ENCODE results near the gene POLRMT. TPM values are rescaled to one million over a fixed set of nuclear protein-coding genes. Genes with fewer than 3 reads are reported as not detected.

POLRMT gene
- total and polyA plus RNA-seq, 8 donors, result 28.5 to 44.7 (median 39.7) TPM

DNA sequence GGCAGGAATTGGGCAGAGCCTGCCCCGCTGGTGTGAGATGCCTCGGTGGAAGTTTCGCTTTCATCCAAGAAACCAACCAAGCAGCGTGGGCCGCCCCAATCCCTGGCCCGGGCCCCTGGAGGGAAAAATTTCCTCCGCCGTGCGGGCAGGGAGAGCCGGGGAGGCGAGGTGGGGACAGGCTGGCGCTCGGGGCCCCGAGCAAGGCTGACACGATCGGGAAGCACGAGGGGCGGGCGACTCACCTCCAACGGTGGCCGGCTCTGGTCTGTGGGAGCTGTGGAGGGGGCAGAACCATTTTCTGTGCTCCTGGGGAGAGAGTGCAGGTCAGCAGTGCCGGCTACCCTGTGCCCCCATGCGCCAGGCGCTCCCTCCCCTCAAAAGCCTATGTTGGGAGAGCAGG lies 18.7 kb upstream of the POLRMT start:
- Histone ChIP-seq H3K4me1 (no peaks in the 10 kb centered on the region), H3K36me3 (peaks cover 0 to 88% of the 10 kb centered on the region in 2 donors), H3K27me3 (no peaks in the 10 kb centered on the region), H3K27ac (no peak overlapping the region), H3K4me3 (no peak overlapping the region), H3K9me3 (no peaks in the 10 kb centered on the region)
- DNase-seq (no peak), ATAC-seq (no peak)
- intact Hi-C loops (cut with DNase I), result no loop called here
- TF ChIP-seq, protein P1, sequence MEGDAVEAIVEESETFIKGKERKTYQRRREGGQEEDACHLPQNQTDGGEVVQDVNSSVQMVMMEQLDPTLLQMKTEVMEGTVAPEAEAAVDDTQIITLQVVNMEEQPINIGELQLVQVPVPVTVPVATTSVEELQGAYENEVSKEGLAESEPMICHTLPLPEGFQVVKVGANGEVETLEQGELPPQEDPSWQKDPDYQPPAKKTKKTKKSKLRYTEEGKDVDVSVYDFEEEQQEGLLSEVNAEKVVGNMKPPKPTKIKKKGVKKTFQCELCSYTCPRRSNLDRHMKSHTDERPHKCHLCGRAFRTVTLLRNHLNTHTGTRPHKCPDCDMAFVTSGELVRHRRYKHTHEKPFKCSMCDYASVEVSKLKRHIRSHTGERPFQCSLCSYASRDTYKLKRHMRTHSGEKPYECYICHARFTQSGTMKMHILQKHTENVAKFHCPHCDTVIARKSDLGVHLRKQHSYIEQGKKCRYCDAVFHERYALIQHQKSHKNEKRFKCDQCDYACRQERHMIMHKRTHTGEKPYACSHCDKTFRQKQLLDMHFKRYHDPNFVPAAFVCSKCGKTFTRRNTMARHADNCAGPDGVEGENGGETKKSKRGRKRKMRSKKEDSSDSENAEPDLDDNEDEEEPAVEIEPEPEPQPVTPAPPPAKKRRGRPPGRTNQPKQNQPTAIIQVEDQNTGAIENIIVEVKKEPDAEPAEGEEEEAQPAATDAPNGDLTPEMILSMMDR (IDR thresholded peaks at IDR 0.05), result no peak

DNA sequence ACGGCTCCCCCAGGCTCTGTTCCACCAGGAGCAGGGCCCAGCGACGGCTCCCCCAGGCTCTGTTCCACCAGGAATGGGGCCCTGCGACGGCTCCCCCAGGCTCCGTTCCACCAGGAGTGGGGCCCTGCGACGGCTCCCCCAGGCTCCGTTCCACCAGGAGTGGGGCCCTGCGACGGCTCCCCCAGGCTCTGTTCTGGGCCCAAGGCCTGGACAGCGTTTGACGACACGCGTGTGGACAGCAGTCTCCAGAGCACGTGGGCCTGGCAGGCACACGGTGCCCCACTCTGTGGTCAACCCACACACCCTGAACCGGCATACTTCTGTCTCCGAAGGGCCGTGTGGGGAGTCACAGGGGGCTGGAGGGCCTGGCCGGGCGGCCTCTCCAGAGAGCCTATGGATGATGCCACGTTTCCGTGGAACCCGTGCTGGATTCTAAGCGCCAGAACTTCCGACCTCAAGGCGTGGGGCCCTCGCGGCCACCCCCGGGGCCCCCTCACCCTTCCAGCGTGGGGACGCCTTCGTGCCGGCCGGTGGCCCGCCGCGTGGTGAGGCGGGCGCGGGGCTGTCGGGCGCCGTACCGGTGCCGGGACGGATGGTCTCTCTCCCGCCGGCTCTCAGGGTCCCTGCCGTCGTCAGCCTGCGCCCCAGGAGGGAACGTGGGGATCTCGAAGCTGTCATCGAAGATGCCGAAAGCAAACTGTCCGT lies 17.9 kb upstream of the POLRMT start:
- H3K27me3 ChIP-seq, result no peaks in the 10 kb centered on the region
- DNase-seq, result no peak
- ATAC-seq, result no peak
- TF ChIP-seq, protein P1 (IDR thresholded peaks at IDR 0.05), result no peak
- intact Hi-C loops (cut with DNase I), result no loop called here
- H3K9me3 ChIP-seq, result no peaks in the 10 kb centered on the region
- no peak overlapping the region for H3K27ac ChIP-seq
- no peaks in the 10 kb centered on the region for H3K4me1 ChIP-seq
- H3K36me3 ChIP-seq, result peaks cover 0 to 92% of the 10 kb centered on the region in 2 donors
- no peak overlapping the region for H3K4me3 ChIP-seq

DNA sequence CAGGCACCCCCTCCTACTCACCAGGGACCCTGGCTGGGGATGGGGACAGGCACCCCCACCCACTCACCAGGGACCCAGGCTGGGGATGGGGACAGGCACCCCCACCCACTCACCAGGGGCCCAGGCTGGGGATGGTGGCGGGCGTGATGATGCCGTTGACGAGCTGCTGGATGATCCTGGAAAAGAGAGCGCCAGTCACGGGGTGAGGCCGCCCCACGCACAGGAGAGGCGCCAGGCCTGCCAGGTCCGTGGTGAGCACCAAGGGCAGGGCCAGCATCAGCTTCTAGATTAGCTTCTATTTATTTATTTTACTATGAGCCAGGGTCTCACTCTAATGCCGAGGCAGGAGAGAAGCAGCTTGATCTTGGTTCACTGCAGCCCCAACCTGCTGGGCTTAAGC lies 16.8 kb upstream of the POLRMT start:
- peaks cover 0 to 98% of the 10 kb centered on the region in 2 donors for H3K36me3 ChIP-seq

DNA sequence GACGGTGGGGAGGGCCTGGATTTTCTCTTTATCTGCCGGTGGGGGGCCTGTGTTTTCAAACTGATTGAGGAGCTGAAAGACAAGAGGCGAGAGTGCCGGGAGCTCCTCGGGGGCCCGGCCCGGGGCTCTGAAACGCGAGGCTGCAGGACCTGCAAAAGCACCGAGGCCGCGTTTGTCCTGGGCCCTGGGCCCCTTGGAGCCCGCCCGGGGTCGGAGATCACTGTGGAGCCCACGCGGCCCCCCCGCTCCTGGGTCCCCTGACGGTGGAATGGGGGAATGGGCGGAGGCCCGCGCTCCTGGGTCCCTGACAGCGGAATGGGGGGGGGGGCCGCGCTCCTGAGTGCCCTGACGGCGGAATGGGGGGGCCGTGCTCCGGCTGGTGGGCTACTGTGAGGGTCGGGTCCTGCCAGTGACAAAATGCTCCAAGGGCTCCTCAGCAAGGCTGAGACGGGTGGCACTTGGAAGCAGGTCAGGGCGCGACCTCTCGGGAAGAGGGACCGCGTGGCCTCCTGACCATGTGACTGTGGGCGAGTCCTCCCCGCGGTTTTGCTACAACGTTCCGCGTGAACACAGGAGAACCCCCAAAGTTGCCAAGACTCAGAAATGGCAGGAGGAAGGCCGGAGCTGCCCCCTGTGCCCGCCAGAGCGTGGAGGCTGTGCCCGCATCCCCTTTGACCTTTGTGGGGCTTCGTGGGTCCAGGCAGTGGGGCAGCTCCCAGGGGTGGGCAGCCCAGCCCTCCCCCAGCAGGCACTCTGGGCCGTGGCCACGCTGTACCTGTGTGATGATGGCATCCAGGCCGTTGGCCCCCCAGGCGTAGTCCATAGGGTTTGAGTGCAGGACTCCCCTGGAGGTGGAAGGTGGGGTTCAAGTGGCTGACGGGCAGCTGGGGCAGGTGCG lies 15.8 kb upstream of the POLRMT start:
- TF ChIP-seq, protein P1 (IDR thresholded peaks at IDR 0.05), result no peak
- no peak overlapping the region for H3K4me3 ChIP-seq
- H3K9me3 ChIP-seq, result no peaks in the 10 kb centered on the region
- DNase-seq, result no peak
- no peak overlapping the region for H3K27ac ChIP-seq
- H3K27me3 ChIP-seq, result no peaks in the 10 kb centered on the region
- intact Hi-C loops (cut with DNase I), result no loop called here
- peaks cover 0 to 100% of the 10 kb centered on the region in 2 donors for H3K36me3 ChIP-seq
- no peaks in the 10 kb centered on the region for H3K4me1 ChIP-seq
- ATAC-seq, result no peak

More for the DNA sequence above, 16.8 kb upstream of the POLRMT start:
- Histone ChIP-seq H3K27me3 (no peaks in the 10 kb centered on the region), H3K4me1 (no peaks in the 10 kb centered on the region), H3K4me3 (no peak overlapping the region), H3K9me3 (no peaks in the 10 kb centered on the region), H3K27ac (no peak overlapping the region)
- DNase-seq (no peak), ATAC-seq (no peak)
- TF ChIP-seq, protein P1 (IDR thresholded peaks at IDR 0.05), result no peak
- intact Hi-C loops (cut with DNase I), result no loop called here

DNA sequence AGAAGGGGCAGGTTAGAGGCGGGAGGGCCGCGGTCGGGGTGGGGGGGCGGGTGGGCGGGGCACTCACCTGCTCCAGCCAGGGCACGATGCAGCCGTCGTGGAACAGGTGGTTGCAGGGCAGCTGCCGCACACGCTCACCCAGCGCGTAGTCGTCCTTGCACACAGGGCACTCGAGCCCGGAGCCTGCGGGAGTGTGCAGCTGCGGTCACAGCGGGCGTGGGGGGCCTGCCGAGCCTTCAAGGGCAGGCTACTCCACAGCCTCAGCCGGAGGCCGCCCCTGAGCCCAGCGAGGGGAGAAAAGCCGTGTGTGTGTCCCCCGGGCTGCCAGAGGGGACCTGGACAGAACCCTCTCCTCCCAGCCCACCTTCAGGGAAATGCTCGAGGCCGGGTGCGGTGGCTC lies 15.0 kb upstream of the POLRMT start:
- Histone ChIP-seq H3K4me1 (no peaks in the 10 kb centered on the region), H3K9me3 (no peaks in the 10 kb centered on the region), H3K4me3 (no peak overlapping the region), H3K27ac (no peak overlapping the region), H3K36me3 (peaks cover 0 to 98% of the 10 kb centered on the region in 2 donors), H3K27me3 (no peaks in the 10 kb centered on the region)
- DNase-seq (no peak), ATAC-seq (no peak)
- intact Hi-C loops (cut with DNase I), result no loop called here
- TF ChIP-seq, protein P1 (IDR thresholded peaks at IDR 0.05), result no peak

Data from left lung (tissue), 10 donors.